GM12874 (cell line): Measurements from ENCODE around the gene RNF133.

Experiments
- TF ChIP-seq, protein P1 (sequence below): IDR thresholded peaks from 2 replicates; pipeline ENCODE4 v1.5.1; 2011; ENCODE audit warnings: low read depth, mild to moderate bottlenecking, control low read depth, low read length, moderate library complexity; ENCODE audit not compliant: insufficient read depth

RNF133 gene

DNA sequence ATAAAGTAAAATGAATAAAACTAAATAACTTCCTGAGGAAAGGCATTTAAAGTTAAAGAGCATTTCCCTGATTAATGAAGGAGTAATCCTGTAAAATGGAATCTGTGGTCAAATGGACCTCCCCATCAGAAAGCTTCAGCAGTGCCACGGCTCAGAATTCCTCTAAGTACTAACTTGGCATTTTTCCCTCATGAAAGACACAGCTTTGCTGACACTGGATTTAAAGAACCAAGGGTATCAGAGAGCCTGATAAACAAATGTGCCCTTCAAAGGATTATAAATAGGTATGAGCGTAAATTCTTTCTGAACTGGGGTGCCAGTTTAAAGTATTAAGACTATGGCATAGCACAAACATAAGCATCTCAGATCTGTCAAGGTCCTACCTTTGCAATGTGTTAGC is 28.0 kb upstream of the RNF133 start:
- TF ChIP-seq, protein P1, sequence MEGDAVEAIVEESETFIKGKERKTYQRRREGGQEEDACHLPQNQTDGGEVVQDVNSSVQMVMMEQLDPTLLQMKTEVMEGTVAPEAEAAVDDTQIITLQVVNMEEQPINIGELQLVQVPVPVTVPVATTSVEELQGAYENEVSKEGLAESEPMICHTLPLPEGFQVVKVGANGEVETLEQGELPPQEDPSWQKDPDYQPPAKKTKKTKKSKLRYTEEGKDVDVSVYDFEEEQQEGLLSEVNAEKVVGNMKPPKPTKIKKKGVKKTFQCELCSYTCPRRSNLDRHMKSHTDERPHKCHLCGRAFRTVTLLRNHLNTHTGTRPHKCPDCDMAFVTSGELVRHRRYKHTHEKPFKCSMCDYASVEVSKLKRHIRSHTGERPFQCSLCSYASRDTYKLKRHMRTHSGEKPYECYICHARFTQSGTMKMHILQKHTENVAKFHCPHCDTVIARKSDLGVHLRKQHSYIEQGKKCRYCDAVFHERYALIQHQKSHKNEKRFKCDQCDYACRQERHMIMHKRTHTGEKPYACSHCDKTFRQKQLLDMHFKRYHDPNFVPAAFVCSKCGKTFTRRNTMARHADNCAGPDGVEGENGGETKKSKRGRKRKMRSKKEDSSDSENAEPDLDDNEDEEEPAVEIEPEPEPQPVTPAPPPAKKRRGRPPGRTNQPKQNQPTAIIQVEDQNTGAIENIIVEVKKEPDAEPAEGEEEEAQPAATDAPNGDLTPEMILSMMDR = no peak

DNA sequence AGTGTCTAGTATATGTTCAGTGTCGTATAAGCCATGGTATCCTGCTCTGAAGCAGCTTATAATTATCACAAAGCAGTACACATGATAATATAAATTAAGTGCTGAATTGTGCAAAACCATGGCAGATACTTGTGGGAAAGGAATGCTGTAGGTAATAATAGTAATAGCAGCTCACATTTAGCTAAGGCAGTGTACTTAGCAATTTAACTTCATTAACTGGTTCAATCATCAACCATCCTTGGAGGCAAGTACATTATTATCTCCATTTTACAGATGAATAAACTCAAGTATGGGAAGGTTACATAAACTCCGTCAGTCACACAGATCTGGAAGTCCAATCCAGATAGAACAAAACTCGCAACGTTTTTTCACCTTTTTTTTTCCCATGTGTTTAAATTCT is 25.4 kb upstream of the RNF133 start:
- TF ChIP-seq, protein P1 = no peak

DNA sequence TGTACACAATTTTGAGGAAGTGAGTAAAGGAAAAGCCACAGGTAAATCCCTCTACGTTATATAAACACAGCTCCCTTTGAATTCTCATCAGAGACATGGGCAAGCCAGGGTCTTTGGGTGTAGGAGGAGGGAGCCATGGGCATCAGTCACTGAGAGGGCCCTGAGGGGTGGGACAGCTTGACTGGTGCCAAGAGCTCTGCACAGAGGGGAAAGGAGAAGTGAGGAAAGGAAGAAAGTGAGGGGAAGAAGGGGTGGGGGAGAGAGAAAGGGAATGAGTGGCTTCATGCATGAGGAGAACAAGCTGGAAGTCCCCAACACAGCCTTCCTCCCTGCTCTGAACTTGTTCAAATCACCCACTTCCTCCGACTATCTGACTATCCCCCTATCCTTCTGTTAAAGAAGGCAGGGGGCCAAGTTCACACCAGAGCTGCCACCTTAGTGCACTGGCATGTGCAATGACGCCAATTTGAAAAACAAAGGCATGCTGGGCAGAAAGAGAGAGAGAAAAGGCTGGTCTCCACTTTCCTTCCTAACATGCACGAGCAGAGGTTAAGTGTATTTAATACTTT is 20.2 kb upstream of the RNF133 start:
- TF ChIP-seq, protein P1 = no peak

DNA sequence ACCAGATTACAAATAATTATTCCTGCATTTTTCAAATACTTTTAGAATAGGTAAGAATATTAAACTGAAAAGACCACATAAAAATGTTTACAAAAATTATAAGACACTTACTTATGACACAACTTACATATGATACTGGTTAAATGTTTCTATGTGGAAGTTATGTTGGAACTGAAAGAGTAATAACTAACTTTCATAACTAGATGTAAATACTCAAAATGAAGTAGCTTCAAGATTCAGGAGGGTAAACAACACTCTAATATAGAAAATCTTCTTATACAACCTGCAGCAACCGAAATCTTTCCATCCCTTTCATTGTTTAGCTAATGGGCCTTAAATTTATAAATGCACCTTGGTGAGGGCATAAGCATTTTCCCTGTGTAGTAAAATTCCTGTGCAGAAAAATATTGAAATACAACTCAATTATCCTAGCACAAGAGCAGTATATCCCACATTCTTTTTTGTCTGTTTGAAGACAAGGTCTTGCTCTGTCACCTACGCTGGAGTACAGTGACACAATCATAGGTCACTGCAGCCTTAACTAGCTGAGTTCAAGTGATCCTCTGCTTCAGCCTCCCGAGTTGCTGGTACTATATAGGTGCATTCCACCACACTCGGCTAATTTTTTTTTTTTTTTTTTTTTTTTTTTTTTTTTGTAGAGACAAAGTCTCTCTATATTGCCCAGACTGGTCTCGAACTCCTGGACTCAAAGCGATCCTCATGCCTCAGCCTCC is 18.6 kb upstream of the RNF133 start:
- TF ChIP-seq, protein P1 = no peak

DNA sequence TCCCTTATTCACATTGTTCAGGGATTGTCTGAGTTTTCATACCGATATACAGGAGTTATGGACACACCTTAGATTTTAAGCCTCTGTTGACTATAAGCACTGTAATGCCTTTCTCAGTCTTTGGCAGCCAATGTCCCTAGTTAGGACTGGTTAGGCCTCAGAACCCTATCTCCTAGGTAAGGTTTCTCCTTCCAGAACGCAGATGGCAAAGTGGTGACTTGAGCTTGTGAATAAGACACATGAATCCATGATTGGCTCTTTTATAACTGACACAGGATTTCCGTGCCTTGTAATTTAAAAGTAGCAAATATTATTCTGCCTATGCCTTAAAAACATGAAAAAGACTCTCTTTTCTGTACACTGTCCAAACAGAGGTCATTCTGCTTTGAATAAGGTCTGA is 16.3 kb upstream of the RNF133 start:
- TF ChIP-seq, protein P1 = no peak

DNA sequence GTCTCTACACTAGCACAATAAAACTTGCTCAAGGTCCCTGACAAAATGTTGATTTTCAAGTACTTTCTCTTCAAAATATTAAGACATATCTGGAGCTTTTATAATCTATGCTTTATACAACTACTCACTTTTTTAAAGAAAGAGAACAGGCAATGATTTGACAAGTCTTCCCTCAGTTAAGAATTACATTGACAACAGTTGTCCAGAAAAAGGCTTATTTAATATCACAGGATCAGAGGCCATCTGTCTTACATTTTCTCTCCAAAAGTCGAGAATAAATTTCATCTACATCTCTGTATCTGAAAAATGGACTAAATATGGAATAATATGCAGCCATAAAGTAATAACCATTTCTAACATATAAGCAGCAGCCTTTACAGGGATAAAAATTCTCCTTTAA is 12.0 kb upstream of the RNF133 start:
- TF ChIP-seq, protein P1 = no peak

DNA sequence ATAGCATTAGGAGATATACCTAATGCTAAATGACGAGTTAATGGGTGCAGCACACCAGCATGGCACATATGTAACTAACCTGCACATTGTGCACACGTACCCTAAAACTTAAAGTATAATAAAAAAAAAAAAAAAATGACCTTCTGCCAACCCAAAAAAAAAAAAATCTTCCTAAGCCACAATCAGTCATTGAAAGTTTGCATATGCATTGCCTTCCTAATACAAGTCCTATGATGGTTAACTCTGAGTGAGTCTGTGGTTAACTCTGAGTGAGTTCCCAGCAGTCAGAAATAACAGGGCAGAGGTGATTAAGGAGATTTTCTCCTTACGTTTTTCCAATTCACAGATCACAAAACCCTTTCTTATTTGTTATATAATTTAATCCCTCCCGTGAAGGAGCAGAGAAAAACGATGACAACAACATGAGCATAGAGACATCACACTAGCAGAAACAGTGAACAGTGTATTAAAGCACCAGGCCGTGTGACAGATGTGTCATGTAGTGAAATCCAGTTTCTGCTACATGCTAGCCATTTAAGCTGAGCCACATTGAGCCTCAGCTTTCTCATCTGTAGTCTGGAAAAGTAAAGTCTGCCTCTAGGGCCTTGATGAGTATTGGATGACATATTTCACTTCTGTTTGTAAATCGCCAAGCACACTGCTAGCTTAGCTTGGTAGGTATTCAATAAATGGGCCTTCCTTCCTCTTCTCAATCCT is 11.2 kb upstream of the RNF133 start:
- TF ChIP-seq, protein P1 = no peak
